Neuronal stem cell (in vitro differentiated cells): ENCODE measurements around the gene RIMS4.

Experiments used
- DNase-seq: peaks from one replicate; pipeline ENCODE4 v3.0.0-alpha.2; 2013; ENCODE audit warnings: low spot score
- H2AFZ ChIP-seq: one replicate; pipeline ENCODE4 v1.6.1; 2013; ENCODE audit warnings: mild to moderate bottlenecking, low read length, inconsistent platforms
- H2AK5ac ChIP-seq: 2 replicates; pipeline ENCODE4 v1.6.1; 2013; ENCODE audit warnings: low read depth, mild to moderate bottlenecking, inconsistent platforms, low read length, moderate library complexity, mixed read lengths
- H2BK120ac ChIP-seq: 2 replicates; pipeline ENCODE4 v1.6.1; 2013; ENCODE audit warnings: low read depth, mild to moderate bottlenecking, inconsistent platforms, low read length, moderate library complexity, mixed read lengths
- H2BK12ac ChIP-seq: one replicate; pipeline ENCODE4 v1.6.1; 2013; ENCODE audit warnings: low read length, inconsistent platforms
- H2BK15ac ChIP-seq: 2 replicates; pipeline ENCODE4 v1.6.1; 2013; ENCODE audit warnings: mild to moderate bottlenecking, low read length, inconsistent platforms, mixed read lengths
- H2BK5ac ChIP-seq: one replicate; pipeline ENCODE4 v1.6.1; 2013; ENCODE audit warnings: inconsistent platforms, mild to moderate bottlenecking, low read length, moderate library complexity
- H3K14ac ChIP-seq: one replicate; pipeline ENCODE4 v1.6.1; 2013; ENCODE audit warnings: low read length, inconsistent platforms
- H3K18ac ChIP-seq: 2 replicates; pipeline ENCODE4 v1.6.1; 2013; ENCODE audit warnings: low read length, inconsistent platforms
- H3K23ac ChIP-seq: 2 replicates; pipeline ENCODE4 v1.6.1; 2013; ENCODE audit warnings: low read depth, mild to moderate bottlenecking, mixed read lengths, low read length, inconsistent platforms; ENCODE audit not compliant: poor library complexity
- H3K27ac ChIP-seq: replicated peaks from 3 replicates; pipeline ENCODE4 v1.5.1; 2013; ENCODE audit warnings: low read length, inconsistent platforms
- H3K27me3 ChIP-seq, 3 experiments: 2 replicates each; pipeline ENCODE4 v1.6.1; 2013; ENCODE audit warnings: low read length in 3 of 3, mild to moderate bottlenecking in 2 of 3, inconsistent platforms in 1 of 3, low read depth in 1 of 3, mixed read lengths in 1 of 3, moderate library complexity in 1 of 3; ENCODE audit not compliant: control insufficient read depth in 3 of 3, insufficient read depth in 3 of 3
- H3K36me3 ChIP-seq, 2 donors: replicated peaks in 1 of 2; 2 replicates each; pipeline ENCODE4 v1.6.1; 2013; ENCODE audit warnings: low read length in 2 of 2; ENCODE audit not compliant: control insufficient read depth in 2 of 2, insufficient read depth in 2 of 2
- H3K4ac ChIP-seq: 2 replicates; pipeline ENCODE4 v1.6.1; 2013; ENCODE audit warnings: inconsistent platforms, mild to moderate bottlenecking, low read length, moderate library complexity
- H3K4me1 ChIP-seq, 2 donors: 1 replicate in 1 of 2; 2 replicates in 1 of 2; pipeline ENCODE4 v1.6.1; 2013; ENCODE audit warnings: low read length in 2 of 2, low read depth in 1 of 2; ENCODE audit not compliant: control insufficient read depth in 2 of 2, insufficient read depth in 1 of 2
- H3K4me2 ChIP-seq: one replicate; pipeline ENCODE4 v1.6.1; 2013; ENCODE audit warnings: mild to moderate bottlenecking, low read length, inconsistent platforms; ENCODE audit not compliant: insufficient read depth, poor library complexity, severe bottlenecking
- H3K4me3 ChIP-seq, 2 donors: 2 replicates each; pipeline ENCODE4 v1.5.1; 2013; ENCODE audit warnings: low read length in 2 of 2, mild to moderate bottlenecking in 2 of 2, inconsistent platforms in 1 of 2, moderate library complexity in 1 of 2
- H3K79me1 ChIP-seq: one replicate; pipeline ENCODE4 v1.6.1; 2013; ENCODE audit warnings: low read depth, mild to moderate bottlenecking, inconsistent platforms, low read length, moderate library complexity
- H3K9ac ChIP-seq: one replicate; pipeline ENCODE4 v1.6.1; 2013; ENCODE audit warnings: mild to moderate bottlenecking, low read depth, low read length, inconsistent platforms; ENCODE audit not compliant: poor library complexity
- H3K9me3 ChIP-seq, 2 donors: replicated peaks in 1 of 2; 2 replicates each; pipeline versions ENCODE3 to v1.6.1; 2013; ENCODE audit warnings: low read length in 2 of 2, mild to moderate bottlenecking in 2 of 2, inconsistent platforms in 1 of 2, low read depth in 1 of 2, mixed read lengths in 1 of 2, moderate library complexity in 1 of 2; ENCODE audit not compliant: control insufficient read depth in 2 of 2, insufficient read depth in 1 of 2
- H4K8ac ChIP-seq: one replicate; pipeline ENCODE4 v1.6.1; 2013; ENCODE audit warnings: low read depth, mild to moderate bottlenecking, inconsistent platforms, low read length, moderate library complexity
- H4K91ac ChIP-seq: one replicate; pipeline ENCODE4 v1.6.1; 2013; ENCODE audit warnings: low read length, low read depth, mild to moderate bottlenecking, inconsistent platforms; ENCODE audit not compliant: poor library complexity
- WGBS, 2 donors: extraction: QIAGEN DNeasy Blood & Tissue Kit; methylation state at CpG; one replicate each; pipeline ENCODE4 v1.1.7; 2013; ENCODE audit warnings: missing lambda C conversion rate in 2 of 2, mixed read lengths in 1 of 2; ENCODE audit not compliant: insufficient read length in 2 of 2, insufficient replicate concordance in 1 of 2; ENCODE audit errors: extremely low coverage in 2 of 2; 5-methylcytosine and 5-hydroxymethylcytosine counted together

Gene RIMS4

DNA sequence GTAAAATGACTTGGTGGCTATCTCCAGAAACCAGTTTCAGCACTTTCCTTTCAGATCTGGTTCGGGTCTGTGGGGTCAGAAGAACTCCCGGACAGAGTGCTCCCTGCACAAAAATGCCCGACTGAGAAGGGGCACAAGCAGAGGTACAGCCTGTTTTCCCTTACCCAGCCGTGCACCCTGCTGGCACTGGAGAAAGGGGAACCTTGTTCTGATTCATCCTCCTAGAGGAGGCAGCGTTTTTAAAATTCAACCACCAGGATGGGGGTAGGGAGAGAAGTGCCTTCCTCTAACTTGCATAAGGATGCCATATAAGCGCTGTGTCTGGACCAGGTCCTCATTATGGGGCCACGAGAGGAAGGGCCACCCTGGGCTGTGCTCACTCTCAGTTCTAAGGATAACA is 17.6 kb downstream of the RIMS4 start:
- Histone ChIP-seq H3K23ac (no peak overlapping the region), H2BK15ac (no peak overlapping the region), H3K4ac (no peak overlapping the region), H2BK120ac (no peak overlapping the region), H2BK5ac (no peak overlapping the region), H3K9me3 (no peaks in the 10 kb centered on the region), H3K36me3 (no peaks in the 10 kb centered on the region), H2AK5ac (no peak overlapping the region), H3K79me1 (no peaks in the 10 kb centered on the region), H3K4me2 (no peak overlapping the region), H3K4me3 (no peak overlapping the region), H4K8ac (no peak overlapping the region), H3K18ac (no peak overlapping the region), H3K27me3 (peaks cover 0 to 7% (median 0%) of the 10 kb centered on the region in 3 experiments), H2BK12ac (no peak overlapping the region), H3K27ac (no peak overlapping the region), H3K4me1 (peaks cover 0 to 5% of the 10 kb centered on the region in 2 donors), H4K91ac (no peak overlapping the region), H3K9ac (no peak overlapping the region), H2AFZ (no peak overlapping the region), H3K14ac (no peak overlapping the region)
- no peak for DNase-seq
- no CpG with 5 or more reads among the region's 7 CpGs for WGBS, 2 donors

DNA sequence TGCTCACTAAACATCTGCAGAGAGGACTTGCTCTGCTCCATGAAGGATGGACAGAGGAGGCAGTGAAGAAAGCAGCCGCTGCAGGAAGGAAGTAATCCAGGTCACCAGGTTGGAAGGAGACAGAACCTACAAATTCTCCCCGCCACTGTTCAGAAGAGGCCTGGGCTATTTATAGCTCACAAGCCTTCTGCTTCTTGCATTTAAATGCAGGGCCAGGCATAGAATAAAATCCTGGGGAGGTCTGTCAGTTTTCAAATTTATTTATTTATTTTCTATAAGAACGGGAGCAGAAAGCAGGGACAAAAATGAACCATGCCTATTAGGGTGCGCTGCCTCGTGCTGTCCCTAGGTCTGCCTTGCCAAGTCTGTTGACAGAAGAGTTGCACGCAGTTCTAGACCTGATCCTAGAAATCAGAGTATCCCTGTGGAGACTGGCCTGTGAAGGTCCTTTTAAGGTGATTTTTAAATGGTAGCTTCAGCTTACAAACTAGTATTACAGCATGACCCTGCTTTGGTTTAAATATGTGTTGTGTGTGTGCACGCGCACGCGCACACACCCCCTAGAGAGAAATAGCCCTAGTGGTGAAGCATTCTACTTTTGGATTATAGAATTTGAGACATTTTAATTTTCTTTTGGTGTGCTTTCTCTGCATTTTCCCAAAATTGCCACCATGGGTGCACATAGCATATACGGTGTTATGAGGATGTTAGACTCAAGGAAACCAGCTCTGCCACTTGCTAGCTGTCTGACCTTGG is 19.5 kb downstream of the RIMS4 start:
- no peak for DNase-seq
- H3K18ac ChIP-seq = no peak overlapping the region
- no peak overlapping the region for H2BK12ac ChIP-seq
- no peak overlapping the region for H4K8ac ChIP-seq
- H4K91ac ChIP-seq = no peak overlapping the region
- H2AK5ac ChIP-seq = no peak overlapping the region
- H3K9me3 ChIP-seq = no peaks in the 10 kb centered on the region
- WGBS, 2 donors = no CpG with 5 or more reads among the region's 11 CpGs
- H3K23ac ChIP-seq = no peak overlapping the region
- H2BK120ac ChIP-seq = no peak overlapping the region
- no peak overlapping the region for H2BK5ac ChIP-seq
- no peak overlapping the region for H3K27ac ChIP-seq
- H3K4ac ChIP-seq = no peak overlapping the region
- no peaks in the 10 kb centered on the region for H3K79me1 ChIP-seq
- peaks cover 0 to 6% (median 0%) of the 10 kb centered on the region in 3 experiments for H3K27me3 ChIP-seq
- H3K36me3 ChIP-seq = no peaks in the 10 kb centered on the region
- no peak overlapping the region for H3K9ac ChIP-seq
- no peak overlapping the region for H3K4me3 ChIP-seq
- no peak overlapping the region for H3K4me2 ChIP-seq
- no peaks in the 10 kb centered on the region for H3K4me1 ChIP-seq
- H2AFZ ChIP-seq = no peak overlapping the region
- no peak overlapping the region for H2BK15ac ChIP-seq
- H3K14ac ChIP-seq = no peak overlapping the region

DNA sequence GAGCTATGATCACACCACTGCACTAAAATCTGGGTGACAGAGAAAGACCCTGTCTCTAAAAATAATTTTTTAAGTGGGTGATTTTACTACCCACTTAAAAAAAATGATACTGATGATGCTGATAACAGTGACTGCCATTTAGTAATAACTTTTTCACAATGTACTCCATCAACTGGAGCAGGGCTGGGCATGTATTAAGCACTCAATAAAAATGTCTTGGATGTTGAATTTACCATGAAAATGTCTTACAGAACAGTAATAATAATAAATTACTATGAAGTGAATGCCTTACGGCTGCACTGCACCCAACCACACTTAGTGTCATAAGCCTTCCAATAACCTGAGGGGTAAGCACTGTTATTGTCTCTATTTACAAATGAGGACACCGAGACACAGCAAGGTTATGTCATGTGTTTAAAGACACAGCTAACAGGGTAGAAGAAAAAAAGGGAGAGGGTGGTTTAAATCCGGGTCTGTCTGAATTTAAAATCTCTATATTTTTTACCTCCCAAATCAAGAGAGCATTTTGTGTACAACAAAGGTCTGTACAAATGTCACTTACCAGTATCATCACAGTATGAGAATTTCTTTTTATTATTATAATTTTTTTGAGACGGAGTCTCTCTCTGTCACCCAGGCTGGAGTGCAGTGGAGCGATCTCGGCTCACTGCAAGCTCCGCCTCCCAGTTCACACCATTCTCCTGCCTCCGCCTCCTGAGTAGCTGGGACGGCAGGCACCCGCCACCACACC is 21.5 kb downstream of the RIMS4 start:
- H3K4me2 ChIP-seq = no peak overlapping the region
- no peak for DNase-seq
- no peak overlapping the region for H2BK120ac ChIP-seq
- no peak overlapping the region for H3K23ac ChIP-seq
- H2BK15ac ChIP-seq = no peak overlapping the region
- H4K8ac ChIP-seq = no peak overlapping the region
- H3K36me3 ChIP-seq = no peaks in the 10 kb centered on the region
- H3K79me1 ChIP-seq = no peaks in the 10 kb centered on the region
- H3K27me3 ChIP-seq = peaks cover 0 to 6% (median 0%) of the 10 kb centered on the region in 3 experiments
- H2AK5ac ChIP-seq = no peak overlapping the region
- no peak overlapping the region for H3K27ac ChIP-seq
- no CpG with 5 or more reads among the region's 10 CpGs for WGBS, 2 donors
- no peak overlapping the region for H3K18ac ChIP-seq
- H4K91ac ChIP-seq = no peak overlapping the region
- no peak overlapping the region for H3K9ac ChIP-seq
- H2BK12ac ChIP-seq = no peak overlapping the region
- H2BK5ac ChIP-seq = no peak overlapping the region
- no peak overlapping the region for H3K14ac ChIP-seq
- H3K4ac ChIP-seq = no peak overlapping the region
- H3K4me3 ChIP-seq = no peak overlapping the region
- H3K4me1 ChIP-seq = no peaks in the 10 kb centered on the region
- no peaks in the 10 kb centered on the region for H3K9me3 ChIP-seq
- no peak overlapping the region for H2AFZ ChIP-seq

DNA sequence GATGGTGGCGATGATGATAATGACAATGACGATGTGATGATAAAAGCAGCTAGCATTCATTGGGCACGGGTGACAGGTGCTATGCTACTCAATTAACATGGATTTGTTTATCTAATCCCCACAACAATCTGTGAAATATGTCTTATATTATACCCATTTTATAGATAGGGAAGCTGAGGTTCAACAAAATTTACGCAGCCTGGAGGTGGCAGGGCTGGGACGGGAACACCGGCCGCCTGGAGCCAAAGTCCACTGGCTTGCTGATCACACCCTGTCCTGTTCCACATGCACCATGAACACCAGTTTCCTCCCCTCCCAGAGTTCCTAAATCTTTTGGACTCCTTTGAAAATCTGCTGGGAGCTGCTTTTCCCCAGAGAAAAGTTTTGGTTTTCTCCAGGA is 23.0 kb downstream of the RIMS4 start:
- H3K18ac ChIP-seq = no peak overlapping the region
- H3K4me3 ChIP-seq = no peak overlapping the region
- H3K36me3 ChIP-seq = no peaks in the 10 kb centered on the region
- no peak overlapping the region for H3K23ac ChIP-seq
- no peak overlapping the region for H2BK12ac ChIP-seq
- H3K79me1 ChIP-seq = no peaks in the 10 kb centered on the region
- no peak for DNase-seq
- H2AK5ac ChIP-seq = no peak overlapping the region
- WGBS, 2 donors = no CpG with 5 or more reads among the region's 7 CpGs
- H4K91ac ChIP-seq = no peak overlapping the region
- H2AFZ ChIP-seq = no peak overlapping the region
- H3K9me3 ChIP-seq = no peaks in the 10 kb centered on the region
- H3K4me1 ChIP-seq = no peaks in the 10 kb centered on the region
- H3K9ac ChIP-seq = no peak overlapping the region
- no peak overlapping the region for H3K4ac ChIP-seq
- H3K27ac ChIP-seq = no peak overlapping the region
- no peak overlapping the region for H4K8ac ChIP-seq
- peaks cover 0 to 6% (median 0%) of the 10 kb centered on the region in 3 experiments for H3K27me3 ChIP-seq
- H3K4me2 ChIP-seq = no peak overlapping the region
- H2BK5ac ChIP-seq = no peak overlapping the region
- H2BK15ac ChIP-seq = no peak overlapping the region
- no peak overlapping the region for H3K14ac ChIP-seq
- no peak overlapping the region for H2BK120ac ChIP-seq
